Globus pallidus (tissue), 1 donor: Measurements from ENCODE around the gene ABCB8.
"Not testable (repeated sequence)": the region's sequence is repeated elsewhere in the genome, so short reads cannot be mapped to it uniquely, and the experiment has no call there.

Source experiments
- DNase-seq: peaks from one replicate; pipeline ENCODE4 v3.0.0-alpha.2; 2015; ENCODE audit warnings: low spot score

The ABCB8 gene

GRCh38 chr7:151035026-151035717 lies 6.9 kb downstream of the ABCB8 start:
- DNase-seq = no peak

GRCh38 chr7:151035902-151036301 lies 7.7 kb downstream of the ABCB8 start:
- no peak for DNase-seq

- no peak for DNase-seq
Observed at GRCh38 chr7:151038951-151039849, 10.9 kb downstream of the ABCB8 start.

GRCh38 chr7:151039850-151040548 lies 11.7 kb downstream of the ABCB8 start:
- DNase-seq = no peak

GRCh38 chr7:151040616-151041375 lies 12.5 kb downstream of the ABCB8 start:
- DNase-seq = no peak

- not testable (repeated sequence) for DNase-seq
Observed at GRCh38 chr7:151043449-151043848, 15.2 kb downstream of the ABCB8 start.

GRCh38 chr7:151043959-151044358 lies 15.7 kb downstream of the ABCB8 start:
- no peak for DNase-seq

GRCh38 chr7:151045262-151045661 lies 17.0 kb downstream of the ABCB8 start:
- no peak for DNase-seq

GRCh38 chr7:151045967-151046366 lies 17.7 kb downstream of the ABCB8 start:
- no peak for DNase-seq

- DNase-seq = no peak
Observed at GRCh38 chr7:151046603-151047573, 18.6 kb downstream of the ABCB8 start.

GRCh38 chr7:151047976-151048815 lies 19.9 kb downstream of the ABCB8 start, which contains the start of gene ASIC3:
Gene ASIC3, plus strand, starts transcription at chr7:151048531. Its CDS starts 355 bp downstream, at chr7:151048886.
- no peak for DNase-seq

GRCh38 chr7:151048911-151049463 lies 20.7 kb downstream of the ABCB8 start:
- no peak for DNase-seq

- DNase-seq = no peak
Observed at GRCh38 chr7:151051108-151051507, 22.9 kb downstream of the ABCB8 start.

GRCh38 chr7:151053096-151053495 lies 24.8 kb downstream of the ABCB8 start:
- no peak for DNase-seq

- DNase-seq = no peak
Observed at GRCh38 chr7:151053751-151054150, 25.5 kb downstream of the ABCB8 start.

- no peak for DNase-seq
Observed at GRCh38 chr7:151056283-151056665, 28.0 kb downstream of the ABCB8 start.

GRCh38 chr7:151056666-151057505 lies 28.6 kb downstream of the ABCB8 start:
- DNase-seq = no peak

- DNase-seq = no peak
Observed at GRCh38 chr7:151057506-151057988, 29.3 kb downstream of the ABCB8 start, which contains the start of gene CDK5. Gene CDK5, minus strand, starts transcription at chr7:151057897. Its CDS starts 49 bp downstream, at chr7:151057848.
